GM10266 (cell line): Measurements from ENCODE around the gene GGA1.
"Not testable (repeated sequence)": the region's sequence is repeated elsewhere in the genome, so short reads cannot be mapped to it uniquely, and the experiment has no call there.

Experiments
- DNase-seq: peaks from one replicate; pipeline ENCODE4 v3.0.0; 2012; ENCODE audit errors: extremely low spot score
- TF ChIP-seq, protein P1 (sequence below): IDR thresholded peaks from 2 replicates; pipeline ENCODE4 v1.5.1; 2012; ENCODE audit warnings: mild to moderate bottlenecking, low read depth; ENCODE audit not compliant: control insufficient read depth, insufficient read depth; ENCODE audit errors: missing control alignments

Gene GGA1

DNA sequence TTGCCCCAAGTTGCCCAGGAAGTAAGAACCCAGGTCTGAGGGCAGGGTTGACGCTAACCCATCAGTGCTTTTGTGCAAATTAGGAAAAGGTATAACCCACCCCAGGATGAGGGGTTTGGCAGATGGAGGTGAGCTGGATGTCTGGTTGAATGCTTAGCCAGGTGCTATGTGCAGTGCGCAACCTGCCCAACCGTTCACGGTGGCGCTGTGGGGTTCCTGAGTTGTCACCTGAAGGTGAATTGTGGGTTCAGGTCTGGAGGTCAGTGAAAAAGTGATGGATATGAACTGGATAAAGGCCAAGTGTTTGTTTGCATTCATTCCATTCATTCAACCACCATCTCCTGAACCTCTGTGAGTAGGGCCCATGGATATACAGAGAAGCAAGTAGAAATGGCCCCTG lies 14.4 kb upstream of the GGA1 start:
- TF ChIP-seq, protein P1, sequence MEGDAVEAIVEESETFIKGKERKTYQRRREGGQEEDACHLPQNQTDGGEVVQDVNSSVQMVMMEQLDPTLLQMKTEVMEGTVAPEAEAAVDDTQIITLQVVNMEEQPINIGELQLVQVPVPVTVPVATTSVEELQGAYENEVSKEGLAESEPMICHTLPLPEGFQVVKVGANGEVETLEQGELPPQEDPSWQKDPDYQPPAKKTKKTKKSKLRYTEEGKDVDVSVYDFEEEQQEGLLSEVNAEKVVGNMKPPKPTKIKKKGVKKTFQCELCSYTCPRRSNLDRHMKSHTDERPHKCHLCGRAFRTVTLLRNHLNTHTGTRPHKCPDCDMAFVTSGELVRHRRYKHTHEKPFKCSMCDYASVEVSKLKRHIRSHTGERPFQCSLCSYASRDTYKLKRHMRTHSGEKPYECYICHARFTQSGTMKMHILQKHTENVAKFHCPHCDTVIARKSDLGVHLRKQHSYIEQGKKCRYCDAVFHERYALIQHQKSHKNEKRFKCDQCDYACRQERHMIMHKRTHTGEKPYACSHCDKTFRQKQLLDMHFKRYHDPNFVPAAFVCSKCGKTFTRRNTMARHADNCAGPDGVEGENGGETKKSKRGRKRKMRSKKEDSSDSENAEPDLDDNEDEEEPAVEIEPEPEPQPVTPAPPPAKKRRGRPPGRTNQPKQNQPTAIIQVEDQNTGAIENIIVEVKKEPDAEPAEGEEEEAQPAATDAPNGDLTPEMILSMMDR = no peak
- DNase-seq = no peak

DNA sequence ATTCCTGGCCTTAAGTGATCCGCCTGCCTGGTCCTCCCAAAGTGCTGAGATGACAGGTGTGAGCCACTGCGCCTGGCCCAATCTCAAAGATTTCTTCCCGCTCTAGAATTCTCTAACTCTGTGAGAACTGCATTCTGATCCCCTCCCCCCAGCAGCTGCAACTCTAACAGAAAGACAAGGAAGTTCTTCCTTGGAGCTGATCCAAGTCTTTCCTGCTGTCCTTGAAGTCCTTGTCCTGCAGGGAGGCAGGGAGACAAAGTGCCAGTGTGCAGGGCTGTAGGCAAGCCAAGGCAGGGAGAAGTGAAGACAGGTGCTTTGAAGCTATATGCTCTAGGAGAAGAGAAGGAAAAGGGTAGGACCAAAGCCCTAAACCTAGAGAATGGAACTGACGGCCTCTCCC lies 9.5 kb upstream of the GGA1 start:
- TF ChIP-seq, protein P1 = no peak
- DNase-seq = no peak

DNA sequence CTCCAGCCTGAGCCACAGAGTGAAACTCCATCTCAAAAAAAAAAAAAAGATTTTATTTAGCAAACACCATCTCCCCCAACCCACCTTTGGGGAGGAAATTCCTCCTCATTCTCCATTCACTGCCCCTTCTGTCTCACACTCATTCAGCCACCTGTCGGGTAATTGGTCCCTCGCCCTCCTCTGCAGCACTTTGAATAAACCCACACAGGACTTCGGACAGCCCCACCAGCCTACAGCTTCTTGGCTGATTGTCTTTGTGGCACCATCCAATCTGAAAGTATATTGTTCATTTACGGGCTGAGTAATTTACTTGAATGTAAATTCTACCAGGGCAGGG lies 7.5 kb upstream of the GGA1 start:
- no peak for DNase-seq
- TF ChIP-seq, protein P1 = no peak

DNA sequence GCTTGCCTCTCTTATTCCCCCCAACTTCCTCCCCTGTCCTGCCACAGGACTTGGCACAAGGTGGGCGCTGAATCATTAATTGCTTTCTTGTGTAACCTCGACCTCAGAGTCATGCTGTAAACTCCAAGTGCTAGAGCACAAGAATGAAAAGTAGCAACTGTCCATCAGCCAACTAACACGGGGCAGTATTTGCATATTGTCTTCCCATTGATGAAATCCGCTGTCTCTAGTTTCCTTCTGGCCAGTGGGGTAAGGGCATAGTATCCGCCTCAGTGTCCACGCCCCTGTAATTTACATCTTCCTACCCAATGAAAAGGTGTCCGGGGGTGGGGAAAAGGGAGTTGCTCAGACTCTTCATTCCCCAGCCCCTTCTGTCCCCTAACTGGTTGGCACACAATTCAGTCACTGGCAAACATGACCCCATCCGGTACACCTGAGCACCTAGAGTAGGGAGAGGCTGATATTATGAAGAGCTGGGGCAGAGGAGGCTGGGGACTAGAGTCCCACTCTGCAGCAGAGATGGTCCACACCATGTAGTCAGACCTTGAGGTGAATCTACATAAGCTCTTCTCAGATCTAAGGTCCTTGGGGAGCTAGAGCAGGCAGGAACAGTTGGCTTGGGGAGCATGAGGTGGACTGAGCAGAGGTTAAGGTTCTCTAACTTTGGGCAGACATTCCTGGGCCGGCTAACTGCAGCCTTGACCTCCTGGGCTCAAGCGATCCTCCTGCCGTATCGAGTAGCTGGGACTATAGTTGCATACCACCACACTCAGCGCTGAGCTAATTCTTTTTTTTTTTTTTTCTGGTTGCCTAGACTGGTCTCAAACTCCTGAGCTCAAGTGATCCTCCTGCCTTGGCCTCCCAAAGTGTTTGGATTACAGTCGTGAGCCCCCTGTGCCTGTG lies 6.8 kb upstream of the GGA1 start:
- DNase-seq = no peak
- TF ChIP-seq, protein P1 = no peak

DNA sequence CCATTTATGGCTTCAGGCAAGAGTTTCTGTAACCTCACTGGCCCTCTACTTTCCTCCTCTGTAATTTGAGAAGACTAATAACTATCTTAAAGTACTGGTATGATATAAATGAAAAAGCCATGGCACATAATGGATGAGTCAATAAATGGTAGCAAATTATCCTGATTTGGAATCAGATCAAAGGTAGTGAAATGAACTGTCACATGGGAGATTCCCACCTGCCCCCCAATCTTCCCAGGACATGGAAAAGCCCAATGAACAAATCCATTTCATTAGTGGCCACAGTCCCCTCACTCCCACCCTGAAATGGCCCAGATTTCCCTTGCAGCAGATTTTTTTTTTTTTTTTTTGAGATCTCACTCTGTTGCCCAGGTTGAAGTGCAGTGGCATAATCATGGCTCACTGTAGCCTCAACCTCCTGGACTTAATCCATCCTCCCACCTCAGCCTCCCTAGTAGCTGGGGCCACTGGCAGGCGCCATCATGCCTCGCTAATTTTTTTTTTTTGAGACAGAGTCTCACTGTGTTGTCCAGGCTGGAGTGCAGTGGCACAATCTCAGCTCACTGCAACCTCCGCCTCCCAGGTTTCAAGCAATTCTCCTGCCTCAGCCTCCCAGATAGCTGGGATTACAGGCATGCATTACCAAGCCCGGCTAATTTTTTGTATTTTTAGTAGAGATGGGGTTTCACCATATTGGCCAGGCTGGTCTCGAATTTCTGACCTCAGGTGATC lies 5.9 kb upstream of the GGA1 start:
- not testable (repeated sequence) for DNase-seq

DNA sequence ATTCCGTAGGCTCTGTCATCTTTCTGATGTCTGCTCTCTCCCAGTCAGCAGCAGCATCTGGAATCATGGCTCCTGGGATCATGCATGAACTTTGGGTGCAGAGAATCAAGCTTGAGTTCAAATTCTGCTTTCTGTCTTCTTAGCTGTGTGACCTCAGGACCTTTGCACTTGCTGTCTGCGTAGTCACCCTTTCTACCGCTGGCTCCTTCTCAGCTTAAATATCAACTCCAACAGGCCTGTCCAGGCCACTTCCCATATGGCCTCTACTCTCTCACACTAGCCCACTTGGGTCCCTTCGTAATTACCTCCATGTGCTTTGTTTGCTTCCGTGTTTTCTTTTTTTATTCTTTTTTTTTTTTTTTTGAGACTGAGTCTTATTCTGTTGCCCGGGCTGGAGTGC lies 4.6 kb upstream of the GGA1 start:
- TF ChIP-seq, protein P1 = no peak
- DNase-seq = no peak

DNA sequence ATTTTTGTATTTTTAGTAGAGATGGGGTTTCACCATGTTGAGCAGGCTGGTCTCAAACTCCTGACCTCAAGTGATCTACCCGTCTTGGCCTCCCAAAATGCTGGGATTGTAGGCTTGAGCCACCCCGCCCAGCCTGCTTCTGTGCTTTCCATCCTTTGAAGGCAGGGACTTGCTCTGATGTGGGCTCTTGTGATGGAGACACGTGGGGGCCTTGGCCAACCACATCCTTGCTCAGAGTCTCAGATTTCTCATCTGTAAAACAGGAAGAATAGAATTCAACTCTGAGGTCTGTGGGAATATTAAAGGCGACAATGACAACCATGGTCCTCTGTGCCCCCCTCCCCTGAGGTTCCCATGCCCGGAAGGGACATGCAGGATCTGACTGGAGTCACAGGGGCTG lies 3.8 kb upstream of the GGA1 start:
- TF ChIP-seq, protein P1 = no peak

More for the DNA sequence above, 3.8 kb upstream of the GGA1 start:
- no peak for DNase-seq
